UCSD-AML1 (cell line): Measurements from ENCODE around the gene KIF5A.
"Not testable (repeated sequence)": the region's sequence is repeated elsewhere in the genome, so short reads cannot be mapped to it uniquely, and the experiment has no call there.

ENCODE experiments used
- DNase-seq: peaks from one replicate; lab custom pipeline; 2025; ENCODE audit not compliant: unreplicated experiment; lab: John Stamatoyannopoulos, UW

The KIF5A gene

DNA sequence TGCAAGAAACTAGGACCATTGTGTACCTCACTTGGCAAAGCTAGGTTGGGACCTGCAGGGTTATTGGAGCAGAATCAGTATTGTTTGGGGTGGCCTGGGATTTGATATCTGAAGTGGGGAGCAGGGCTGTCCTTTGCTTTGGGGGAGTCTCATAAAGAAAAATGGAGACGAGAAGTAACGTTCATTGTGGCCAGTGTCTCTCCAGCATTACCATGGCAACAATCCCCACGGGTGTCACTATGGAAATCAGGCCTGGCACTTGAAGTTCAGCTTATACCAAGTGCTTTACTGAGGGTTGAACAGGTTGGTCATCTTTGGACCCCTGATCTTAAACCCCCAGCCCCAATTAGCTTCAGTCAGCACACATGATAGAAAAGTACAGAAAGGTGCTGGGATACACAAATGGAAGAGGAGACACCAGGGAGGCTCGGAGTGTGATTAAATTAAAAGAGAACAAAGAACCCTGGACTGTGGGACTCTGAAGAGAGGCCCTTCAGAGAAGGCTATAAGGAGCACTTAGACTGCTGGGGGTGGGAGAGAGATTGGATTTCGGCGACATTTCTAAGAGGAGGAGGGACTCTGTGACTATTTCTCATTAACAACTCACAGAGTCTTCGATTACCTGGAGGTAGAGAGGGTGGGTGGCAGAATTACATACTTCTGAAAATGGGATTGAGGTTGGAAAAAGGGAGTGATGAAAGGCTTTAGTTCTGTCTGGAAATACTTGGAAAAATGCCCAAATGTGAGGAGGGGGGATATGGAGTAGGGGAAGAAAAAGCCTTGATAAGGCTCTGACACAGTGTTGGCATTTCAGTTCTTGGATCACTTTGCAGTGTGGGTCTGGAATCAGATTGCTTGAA is 3.7 kb downstream of the KIF5A start:
- DNase-seq, result no peak

GRCh38 chr12:57554453-57554852 is 4.6 kb downstream of the KIF5A start:
- DNase-seq, result no peak

DNA sequence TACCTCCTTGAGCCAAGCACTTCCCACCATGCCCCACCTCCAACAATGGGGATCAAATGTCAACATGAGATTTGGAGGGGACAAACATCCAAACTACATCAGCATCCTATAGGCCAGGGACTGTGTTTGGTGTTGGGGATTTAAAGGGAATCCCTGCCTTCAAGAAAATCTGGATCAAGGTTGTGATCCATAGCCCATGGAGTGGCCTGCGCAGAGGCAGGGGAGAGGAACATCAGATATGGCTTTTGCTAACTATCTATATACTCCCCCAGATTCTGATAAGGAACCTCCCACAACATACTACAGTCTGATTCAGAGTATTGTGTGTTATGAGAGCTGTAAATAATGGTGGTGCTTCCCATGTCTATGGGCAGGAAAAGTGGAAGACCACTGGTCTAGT is 5.1 kb downstream of the KIF5A start:
- DNase-seq, result no peak

GRCh38 chr12:57558864-57559263 is 9.0 kb downstream of the KIF5A start:
- no peak for DNase-seq

GRCh38 chr12:57560516-57560915 is 10.7 kb downstream of the KIF5A start:
- DNase-seq, result no peak

DNA sequence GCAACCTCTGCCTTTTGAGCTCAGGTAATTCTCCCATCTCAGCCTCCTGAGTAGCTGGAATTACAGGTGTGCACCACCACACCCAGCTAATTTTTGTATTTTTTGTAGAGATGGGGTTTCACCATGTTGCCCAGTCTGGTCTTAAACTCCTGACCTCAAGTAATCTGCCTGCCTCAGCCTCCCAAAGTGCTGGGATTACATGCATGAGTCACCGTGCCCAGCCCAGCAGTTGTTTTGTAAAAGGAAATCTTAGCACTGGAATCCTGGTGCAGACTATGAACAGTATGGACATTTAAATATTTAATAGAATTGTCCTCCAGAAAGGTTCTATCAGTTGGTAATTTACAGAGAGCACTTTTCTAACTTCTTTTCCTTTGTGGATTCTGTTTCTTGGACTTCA is 11.3 kb downstream of the KIF5A start:
- not testable (repeated sequence) for DNase-seq

DNA sequence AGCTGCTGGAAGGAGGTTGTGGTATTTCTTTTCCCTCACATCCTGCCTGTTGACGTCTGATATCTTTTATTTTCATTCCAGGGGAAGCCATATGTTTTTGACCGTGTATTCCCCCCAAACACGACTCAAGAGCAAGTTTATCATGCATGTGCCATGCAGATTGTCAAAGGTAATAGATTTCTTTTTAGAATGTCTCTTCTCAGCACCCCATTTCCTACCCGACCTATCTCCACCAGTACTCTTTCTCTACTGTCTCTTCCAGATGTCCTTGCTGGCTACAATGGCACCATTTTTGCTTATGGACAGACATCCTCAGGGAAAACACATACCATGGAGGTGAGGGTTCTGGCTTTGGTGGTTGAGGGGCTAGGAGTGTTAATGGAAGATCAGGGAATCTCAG is 13.5 kb downstream of the KIF5A start:
- no peak for DNase-seq

DNA sequence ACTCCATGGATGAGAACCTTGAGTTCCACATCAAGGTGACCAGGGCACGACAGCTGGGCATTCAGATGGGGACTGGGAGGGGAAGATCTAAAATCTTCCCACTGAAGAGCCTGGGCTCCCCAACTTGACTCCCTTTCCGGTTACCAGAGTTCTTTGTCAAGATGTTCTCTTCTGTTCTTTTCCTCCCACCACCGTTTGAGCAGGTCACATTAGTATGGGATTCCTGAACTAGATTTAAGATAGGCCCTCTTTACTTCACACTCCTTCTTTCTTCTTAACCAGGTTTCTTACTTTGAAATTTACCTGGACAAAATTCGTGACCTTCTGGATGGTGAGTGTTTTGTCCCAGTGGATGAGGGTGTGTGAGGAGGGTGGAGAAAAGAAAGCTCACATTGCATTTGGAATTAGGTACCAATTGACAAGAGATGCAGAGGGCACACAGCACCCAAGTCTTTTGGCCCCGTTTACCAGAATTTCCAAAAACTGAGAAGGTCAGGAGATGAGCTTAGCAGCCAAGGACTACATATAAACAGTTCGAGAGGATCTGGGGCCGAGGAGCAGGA is 14.4 kb downstream of the KIF5A start:
- DNase-seq, result no peak

DNA sequence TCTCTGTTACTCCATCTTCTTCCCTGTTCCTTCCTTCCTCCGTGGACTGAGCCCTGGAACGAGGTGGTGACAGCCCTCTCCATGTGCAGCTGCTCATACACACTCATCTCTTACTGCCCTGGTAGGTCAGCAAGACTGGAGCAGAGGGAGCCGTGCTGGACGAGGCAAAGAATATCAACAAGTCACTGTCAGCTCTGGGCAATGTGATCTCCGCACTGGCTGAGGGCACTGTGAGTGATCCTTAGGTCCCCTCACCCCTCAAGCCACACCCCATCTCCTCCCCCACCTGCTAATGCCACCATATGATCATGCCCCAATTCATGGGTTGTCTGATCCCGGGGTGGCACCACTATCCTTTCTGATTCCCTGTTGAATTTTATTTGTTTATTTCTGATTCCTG is 19.0 kb downstream of the KIF5A start:
- no peak for DNase-seq

DNA sequence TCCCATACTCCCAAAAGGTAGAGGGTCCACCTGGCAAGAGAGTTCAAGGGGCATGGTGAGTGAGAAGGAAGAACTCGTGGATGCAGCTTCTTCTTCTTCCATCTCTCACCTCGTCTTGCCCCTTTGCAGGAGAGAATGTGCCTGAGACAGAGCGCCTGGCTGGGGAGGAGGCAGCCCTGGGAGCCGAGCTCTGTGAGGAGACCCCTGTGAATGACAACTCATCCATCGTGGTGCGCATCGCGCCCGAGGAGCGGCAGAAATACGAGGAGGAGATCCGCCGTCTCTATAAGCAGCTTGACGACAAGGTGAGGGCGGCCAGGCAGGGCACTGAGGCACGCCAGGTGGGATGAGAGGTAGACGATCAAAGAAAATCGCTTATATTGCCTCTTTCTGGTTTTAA is 20.0 kb downstream of the KIF5A start:
- DNase-seq, result no peak

DNA sequence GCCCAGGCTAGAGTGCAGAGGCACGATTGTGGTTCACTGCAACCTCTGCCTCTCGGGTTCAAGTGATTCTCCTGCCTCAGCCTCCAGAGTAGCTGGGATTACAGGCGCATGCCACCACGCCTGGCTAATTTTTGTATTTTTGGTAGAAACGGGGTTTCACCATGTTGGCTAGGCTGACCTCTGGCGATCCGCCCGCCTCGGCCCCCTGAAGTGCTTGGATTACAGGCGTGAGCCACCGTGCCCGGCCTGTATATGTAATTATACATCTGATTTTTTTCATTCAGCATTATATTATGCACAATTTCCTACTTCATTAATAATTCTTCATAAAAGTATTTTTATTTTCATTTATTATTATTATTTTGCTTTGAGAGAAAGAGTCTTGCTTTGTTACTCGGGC is 20.6 kb downstream of the KIF5A start:
- DNase-seq, result not testable (repeated sequence)

- no peak for DNase-seq
Observed at GRCh38 chr12:57571926-57572762, 22.3 kb downstream of the KIF5A start.

DNA sequence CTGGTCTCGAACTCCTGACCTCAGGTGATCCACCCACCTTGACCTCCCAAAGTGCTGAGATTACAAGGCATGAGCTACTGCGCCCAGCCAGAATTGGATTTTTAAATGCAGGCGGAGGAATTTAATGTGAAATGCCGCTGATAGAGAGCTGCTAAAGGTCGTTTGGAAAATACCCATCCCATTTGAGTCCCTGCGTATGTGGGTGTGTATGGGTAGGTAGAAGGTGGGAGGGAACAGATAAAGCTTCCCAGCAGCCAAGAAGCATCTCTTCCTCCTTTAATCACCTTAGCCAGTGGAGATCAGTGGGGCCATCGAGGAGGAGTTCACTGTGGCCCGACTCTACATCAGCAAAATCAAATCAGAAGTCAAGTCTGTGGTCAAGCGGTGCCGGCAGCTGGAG is 25.0 kb downstream of the KIF5A start:
- no peak for DNase-seq

DNA sequence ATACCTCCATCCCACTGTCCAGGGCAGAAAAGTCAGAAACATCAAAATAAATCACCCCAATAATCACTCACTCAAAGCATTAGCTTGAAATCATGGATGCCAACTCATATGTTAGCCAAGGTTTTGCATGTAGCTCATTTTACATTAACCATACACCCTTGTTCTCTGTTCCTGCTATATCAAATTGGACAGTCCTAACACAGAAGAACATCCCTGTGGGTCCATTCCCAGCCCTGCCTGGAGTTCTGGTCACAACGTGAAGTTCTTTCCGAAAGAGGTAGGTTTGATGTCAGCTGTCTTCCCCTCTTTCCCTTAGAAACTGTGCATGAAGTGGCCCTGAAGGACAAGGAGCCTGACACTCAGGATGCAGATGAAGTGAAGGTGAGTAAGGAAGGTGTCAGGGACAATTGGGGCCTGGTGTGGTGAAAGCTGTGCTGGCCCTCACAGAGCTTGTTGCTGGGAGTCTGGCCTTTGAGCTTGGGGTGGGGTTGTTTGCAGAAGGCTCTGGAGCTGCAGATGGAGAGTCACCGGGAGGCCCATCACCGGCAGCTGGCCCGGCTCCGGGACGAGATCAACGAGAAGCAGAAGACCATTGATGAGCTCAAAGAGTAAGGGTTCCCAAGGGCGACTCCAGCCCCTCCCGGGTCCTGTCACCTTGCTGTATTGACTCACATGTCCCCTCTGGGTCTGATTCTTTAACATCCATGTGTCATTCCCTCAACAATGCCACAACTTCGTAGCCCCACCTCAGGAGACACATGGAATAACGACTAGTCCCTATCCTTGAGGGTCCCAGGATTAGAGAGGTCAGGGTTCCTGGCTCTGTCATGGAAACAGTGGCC is 26.1 kb downstream of the KIF5A start:
- no peak for DNase-seq

- DNase-seq, result no peak
Observed at GRCh38 chr12:57576613-57577160, 26.8 kb downstream of the KIF5A start.

- DNase-seq, result no peak
Observed at GRCh38 chr12:57577981-57578758, 28.3 kb downstream of the KIF5A start.

- no peak for DNase-seq
Observed at GRCh38 chr12:57579011-57579410, 29.2 kb downstream of the KIF5A start.

- no peak for DNase-seq
Observed at GRCh38 chr12:57579677-57580465, 30.0 kb downstream of the KIF5A start.

- DNase-seq, result no peak
Observed at GRCh38 chr12:57580466-57580795, 30.6 kb downstream of the KIF5A start.
